Mesenchymal stem cell (in vitro differentiated cells and primary cell): ENCODE results near the gene CYREN.

Experiments
- DNase-seq: peaks from one replicate; pipeline ENCODE4 v3.0.0-alpha.2; 2013
- H2AFZ ChIP-seq: one replicate; pipeline ENCODE4 v1.6.1; 2013; ENCODE audit warnings: low read depth, mild to moderate bottlenecking, control low read depth, inconsistent platforms, low read length, moderate library complexity
- H2AK5ac ChIP-seq: 2 replicates; pipeline ENCODE4 v1.6.1; 2013; ENCODE audit warnings: low read length, moderate library complexity, mild to moderate bottlenecking, inconsistent platforms; ENCODE audit not compliant: severe bottlenecking
- H2BK120ac ChIP-seq: one replicate; pipeline ENCODE4 v1.6.1; 2013; ENCODE audit warnings: low read depth, mild to moderate bottlenecking, inconsistent platforms, low read length, moderate library complexity
- H2BK12ac ChIP-seq, 2 experiments: one replicate each; pipeline ENCODE4 v1.6.1; 2013; ENCODE audit warnings: inconsistent platforms in 2 of 2, low read length in 2 of 2, mild to moderate bottlenecking in 2 of 2, moderate library complexity in 2 of 2, control low read depth in 1 of 2
- H2BK15ac ChIP-seq: one replicate; pipeline ENCODE4 v1.6.1; 2013; ENCODE audit warnings: mild to moderate bottlenecking, low read depth, inconsistent platforms; ENCODE audit not compliant: poor library complexity, severe bottlenecking
- H2BK5ac ChIP-seq: 2 replicates; pipeline ENCODE4 v1.6.1; 2013; ENCODE audit warnings: low read depth, mild to moderate bottlenecking, low read length, control low read depth, inconsistent platforms; ENCODE audit not compliant: poor library complexity, severe bottlenecking
- H3K14ac ChIP-seq, 2 experiments: one replicate each; pipeline ENCODE4 v1.6.1; 2013; ENCODE audit warnings: inconsistent platforms in 2 of 2, low read length in 2 of 2, control low read depth in 1 of 2, mild to moderate bottlenecking in 1 of 2, moderate library complexity in 1 of 2
- H3K18ac ChIP-seq, 2 experiments: one replicate each; pipeline ENCODE4 v1.6.1; 2013; ENCODE audit warnings: inconsistent platforms in 2 of 2, low read length in 2 of 2, control low read depth in 1 of 2, low read depth in 1 of 2, mild to moderate bottlenecking in 1 of 2
- H3K23ac ChIP-seq, 2 experiments: one replicate each; pipeline ENCODE4 v1.6.1; 2013; ENCODE audit warnings: inconsistent platforms in 2 of 2, low read length in 2 of 2, mild to moderate bottlenecking in 2 of 2, moderate library complexity in 2 of 2, control low read depth in 1 of 2
- H3K27ac ChIP-seq: 2 replicates; pipeline ENCODE4 v1.5.1; 2013; ENCODE audit warnings: mild to moderate bottlenecking, moderate library complexity, low read length, control low read depth, inconsistent platforms; ENCODE audit not compliant: poor library complexity, severe bottlenecking
- H3K27me3 ChIP-seq, 2 experiments: 2 replicates each; pipeline versions ENCODE4 v1.6.1 to v1.7.0; 2013; ENCODE audit warnings: low read length in 2 of 2, mild to moderate bottlenecking in 2 of 2, moderate library complexity in 2 of 2, control low read depth in 1 of 2, inconsistent platforms in 1 of 2; ENCODE audit not compliant: control insufficient read depth in 1 of 2, insufficient read depth in 1 of 2
- H3K36me3 ChIP-seq, 2 experiments: 2 replicates each; pipeline versions ENCODE4 v1.6.1 to v1.7.0; 2013; ENCODE audit warnings: low read length in 2 of 2, control low read depth in 1 of 2, inconsistent platforms in 1 of 2, low read depth in 1 of 2, mild to moderate bottlenecking in 1 of 2; ENCODE audit not compliant: insufficient read depth in 2 of 2, control insufficient read depth in 1 of 2
- H3K4ac ChIP-seq, 2 experiments: one replicate each; pipeline ENCODE4 v1.6.1; 2013; ENCODE audit warnings: inconsistent platforms in 2 of 2, low read length in 2 of 2, mild to moderate bottlenecking in 2 of 2, moderate library complexity in 2 of 2, control low read depth in 1 of 2, low read depth in 1 of 2
- H3K4me1 ChIP-seq: 2 replicates; pipeline ENCODE4 v1.6.1; 2013; ENCODE audit warnings: low read depth, low read length, control low read depth; ENCODE audit not compliant: control insufficient read depth, insufficient read depth
- H3K4me2 ChIP-seq: 2 replicates; pipeline ENCODE4 v1.6.1; 2013; ENCODE audit warnings: low read length, mild to moderate bottlenecking, inconsistent platforms; ENCODE audit not compliant: poor library complexity, severe bottlenecking
- H3K4me3 ChIP-seq, 2 experiments: 2 replicates each; pipeline versions ENCODE4 v1.5.1 to v1.7.0; 2013; ENCODE audit warnings: low read length in 2 of 2, mild to moderate bottlenecking in 2 of 2, control low read depth in 1 of 2, low read depth in 1 of 2; ENCODE audit not compliant: insufficient read depth in 1 of 2
- H3K79me1 ChIP-seq: replicated peaks from 2 replicates; pipeline ENCODE4 v1.6.1; 2013; ENCODE audit warnings: mild to moderate bottlenecking, control low read depth, low read length, inconsistent platforms; ENCODE audit not compliant: poor library complexity, severe bottlenecking
- H3K9ac ChIP-seq: 2 replicates; pipeline ENCODE4 v1.7.0; 2013; ENCODE audit warnings: mild to moderate bottlenecking, low read length, moderate library complexity
- H3K9me3 ChIP-seq: 2 replicates; pipeline ENCODE4 v1.7.0; 2013; ENCODE audit warnings: mild to moderate bottlenecking, low read length; ENCODE audit not compliant: control insufficient read depth
- H4K8ac ChIP-seq: one replicate; pipeline ENCODE4 v1.6.1; 2013; ENCODE audit warnings: inconsistent platforms, mild to moderate bottlenecking, low read length, moderate library complexity
- H4K91ac ChIP-seq: one replicate; pipeline ENCODE4 v1.6.1; 2013; ENCODE audit warnings: mild to moderate bottlenecking, low read length, inconsistent platforms
- WGBS: methylation state at CpG from one replicate; pipeline ENCODE4 v1.1.7; 2013; ENCODE audit warnings: mixed read lengths; 5-methylcytosine and 5-hydroxymethylcytosine counted together

CYREN gene

GRCh38 chr7:135152442-135152841 is 18.1 kb downstream of the CYREN start:
- Histone ChIP-seq H2BK5ac (no peak overlapping the region), H3K9ac (no peak overlapping the region), H3K27ac (peak overlapping the region; percentile 67), H3K9me3 (peaks cover 38% of the 10 kb centered on the region), H4K91ac (no peak overlapping the region), H3K4ac (no peak overlapping the region), H3K27me3 (no peaks in the 10 kb centered on the region), H2AK5ac (no peak overlapping the region), H3K4me2 (no peak overlapping the region), H2BK120ac (no peak overlapping the region), H2BK12ac (no peak overlapping the region), H2AFZ (no peak overlapping the region), H3K23ac (no peak overlapping the region), H3K14ac (no peak overlapping the region), H2BK15ac (no peak overlapping the region), H3K36me3 (peaks cover 3 to 29% of the 10 kb centered on the region in 2 experiments), H3K79me1 (peaks cover 9% of the 10 kb centered on the region), H3K4me1 (peaks cover 13% of the 10 kb centered on the region), H4K8ac (no peak overlapping the region), H3K4me3 (no peak overlapping the region), H3K18ac (no peak overlapping the region)
- no peak for DNase-seq
- 86% methylated on average over 1 of the region's 1 CpG for WGBS

- Histone ChIP-seq H3K14ac (no peak overlapping the region), H2BK120ac (no peak overlapping the region), H2BK12ac (no peak overlapping the region), H3K27me3 (no peaks in the 10 kb centered on the region), H2AK5ac (peak overlapping the region; percentile 33), H3K23ac (no peak overlapping the region), H4K91ac (no peak overlapping the region), H3K9me3 (peaks cover 30% of the 10 kb centered on the region), H3K79me1 (peaks cover 5% of the 10 kb centered on the region), H3K27ac (peak overlapping the region; percentile 6), H3K4me3 (no peak overlapping the region), H3K4me2 (no peak overlapping the region), H3K18ac (no peak overlapping the region), H3K4me1 (peaks cover 12% of the 10 kb centered on the region), H2AFZ (no peak overlapping the region), H3K4ac (no peak overlapping the region), H2BK5ac (no peak overlapping the region), H3K9ac (no peak overlapping the region), H3K36me3 (peaks cover 0 to 24% of the 10 kb centered on the region in 2 experiments), H4K8ac (no peak overlapping the region), H2BK15ac (no peak overlapping the region)
- no peak for DNase-seq
- WGBS = 67% methylated on average over 6 of the region's 6 CpGs
Observed at GRCh38 chr7:135151533-135151932, 19.0 kb downstream of the CYREN start.

- DNase-seq = no peak
- H2BK120ac ChIP-seq = no peak overlapping the region
Observed at GRCh38 chr7:135151132-135151531, 19.4 kb downstream of the CYREN start.

GRCh38 chr7:135150072-135150782 is 20.3 kb downstream of the CYREN start:
- Histone ChIP-seq H2BK15ac (peak overlapping the region; percentile 57), H2BK120ac (no peak overlapping the region), H3K4me3 (peak overlapping the region in 1 of 2 experiments; percentile 83), H3K27ac (no peak overlapping the region), H3K4me1 (peaks cover 12% of the 10 kb centered on the region), H4K91ac (no peak overlapping the region), H3K14ac (no peak overlapping the region), H3K9me3 (peaks cover 17% of the 10 kb centered on the region), H2BK5ac (no peak overlapping the region), H2AK5ac (peak overlapping the region; percentile 89), H2AFZ (no peak overlapping the region), H3K79me1 (peaks cover 4% of the 10 kb centered on the region), H3K4me2 (no peak overlapping the region), H3K4ac (no peak overlapping the region), H3K18ac (no peak overlapping the region), H4K8ac (no peak overlapping the region), H3K36me3 (peaks cover 0 to 24% of the 10 kb centered on the region in 2 experiments), H3K23ac (no peak overlapping the region), H2BK12ac (no peak overlapping the region), H3K27me3 (no peaks in the 10 kb centered on the region), H3K9ac (peak overlapping the region; percentile 97)
- no peak for DNase-seq
- 92% methylated on average over 8 of the region's 8 CpGs for WGBS

More at GRCh38 chr7:135151132-135151531, 19.4 kb downstream of the CYREN start:
- Histone ChIP-seq H3K14ac (no peak overlapping the region), H2AFZ (no peak overlapping the region), H3K4ac (no peak overlapping the region), H3K4me3 (no peak overlapping the region), H2AK5ac (peak overlapping the region; percentile 33), H3K27me3 (no peaks in the 10 kb centered on the region), H2BK12ac (no peak overlapping the region), H3K79me1 (peaks cover 5% of the 10 kb centered on the region), H4K91ac (no peak overlapping the region), H3K9me3 (peaks cover 26% of the 10 kb centered on the region), H4K8ac (no peak overlapping the region), H3K9ac (no peak overlapping the region), H2BK5ac (no peak overlapping the region), H3K23ac (no peak overlapping the region), H2BK15ac (no peak overlapping the region), H3K18ac (no peak overlapping the region), H3K27ac (no peak overlapping the region), H3K4me1 (peaks cover 12% of the 10 kb centered on the region), H3K36me3 (peaks cover 0 to 24% of the 10 kb centered on the region in 2 experiments), H3K4me2 (no peak overlapping the region)
- WGBS = 97% methylated on average over 2 of the region's 2 CpGs
